PC-3 (cell line): ENCODE measurements around the gene MGA. TPM values are rescaled to one million over a fixed set of nuclear protein-coding genes. Genes with fewer than 3 reads are reported as not detected.

Experiments
- ATAC-seq: fragments of 200-7000 bp; cut with Tn5 transposase; 2 replicates; pipeline ENCODE4 v1.9.1; 2020; ENCODE audit warnings: mild to moderate bottlenecking, moderate library complexity
- BruUV-seq: library from RNA; stranded (reverse); fragments of 400-500 nt; replicated peaks from 2 replicates; lab custom pipeline; 2021; lab: Mats Ljungman, UMichigan
- CTCF ChIA-PET: fragments of 300-600 bp; sonication (Branson Sonifier 250); formaldehyde crosslinking; loops from one replicate; lab custom pipeline; 2022; ENCODE audit warnings: antibody characterized with exemption; lab: Charles Lee
- POLR2A ChIA-PET: fragments of 300-600 bp; sonication (Branson Sonifier 250); formaldehyde crosslinking; loops from one replicate; lab custom pipeline; 2022; ENCODE audit warnings: antibody characterized with exemption; ENCODE audit not compliant: unreplicated experiment; lab: Charles Lee
- DNase-seq: peaks from one replicate; pipeline ENCODE4 v3.0.0-alpha.2; 2015
- H2AFZ ChIP-seq: fragments of 300-600 bp; sonication (generic); 2 replicates; pipeline ENCODE4 v1.6.0; 2016; ENCODE audit warnings: antibody characterized with exemption, low read length
- H3F3A ChIP-seq: fragments of 300-600 bp; sonication (generic); one replicate; pipeline ENCODE4 v1.6.0; 2017; ENCODE audit warnings: antibody characterized with exemption, low read length, control low read depth, mild to moderate bottlenecking; ENCODE audit not compliant: unreplicated experiment
- H3K27ac ChIP-seq: fragments of 300-600 bp; sonication (generic); 2 replicates; pipeline ENCODE4 v1.5.1; 2016; ENCODE audit warnings: mild to moderate bottlenecking, low read length
- H3K27me3 ChIP-seq: fragments of 300-600 bp; sonication (generic); 2 replicates; pipeline ENCODE4 v1.6.1; 2016; ENCODE audit warnings: low read length, mixed read lengths
- H3K36me3 ChIP-seq: fragments of 300-600 bp; sonication (generic); 2 replicates; pipeline ENCODE4 v1.6.1; 2016; ENCODE audit warnings: low read depth, mixed run types, low read length, mixed read lengths
- H3K4me1 ChIP-seq: fragments of 300-600 bp; sonication (generic); 2 replicates; pipeline ENCODE4 v1.5.1; 2016; ENCODE audit warnings: low read length; ENCODE audit not compliant: insufficient read depth
- H3K4me2 ChIP-seq: fragments of 300-600 bp; sonication (generic); 2 replicates; pipeline ENCODE4 v1.6.0; 2016; ENCODE audit warnings: low read length
- H3K4me3 ChIP-seq: fragments of 300-600 bp; sonication (generic); 2 replicates; pipeline ENCODE4 v1.5.1; 2016; ENCODE audit warnings: mild to moderate bottlenecking, low read length, mixed read lengths
- H3K79me2 ChIP-seq: fragments of 300-600 bp; sonication (generic); 2 replicates; pipeline ENCODE4 v1.6.1; 2017; ENCODE audit warnings: low read length, mixed read lengths
- H3K9ac ChIP-seq: fragments of 300-600 bp; sonication (generic); 2 replicates; pipeline ENCODE4 v1.6.0; 2016; ENCODE audit warnings: mild to moderate bottlenecking, low read length
- H3K9me2 ChIP-seq: fragments of 300-600 bp; sonication (generic); replicated peaks from 2 replicates; pipeline ENCODE4 v1.6.1; 2016; ENCODE audit warnings: mixed run types, low read length, mixed read lengths
- H3K9me3 ChIP-seq: fragments of 300-600 bp; sonication (generic); 2 replicates; pipeline ENCODE4 v1.6.1; 2016; ENCODE audit warnings: low read length, mixed read lengths
- H4K20me1 ChIP-seq: fragments of 300-600 bp; sonication (generic); 2 replicates; pipeline ENCODE4 v1.6.1; 2016; ENCODE audit warnings: low read length, mixed read lengths
- CTCF ChIP-seq: fragments of 300-600 bp; sonication (generic); conservative IDR thresholded peaks from 2 replicates; pipeline ENCODE4 v1.5.1; 2017; ENCODE audit warnings: antibody characterized with exemption, low read depth, mild to moderate bottlenecking, low read length
- EZH2 ChIP-seq: fragments of 300-600 bp; sonication (generic); IDR thresholded peaks from one replicate; pipeline ENCODE4 v1.6.1; 2017; ENCODE audit warnings: antibody characterized with exemption, mild to moderate bottlenecking, low read length; ENCODE audit not compliant: unreplicated experiment
- EZH2phosphoT487 ChIP-seq: fragments of 300-600 bp; sonication (generic); IDR thresholded peaks from 2 replicates; pipeline ENCODE4 v1.6.1; 2018; ENCODE audit warnings: mild to moderate bottlenecking, antibody characterized with exemption, low read length, borderline replicate concordance
- intact Hi-C: fragments of 100-400 bp; cut with micrococcal nuclease; formaldehyde crosslinking; loops from 2 replicates; pipeline ENCODE4 v1.9.0; 2023
- total RNA-seq: library from RNA; depleted of rRNA; stranded (reverse); fragments of >200 nt; gene quantifications from 2 replicates; pipeline ENCODE4 v1.2.3, GENCODE V29; 2014

MGA gene
- total RNA-seq, 1 experiment from 2014 or later: 21.2 TPM

- ChIA-PET POLR2A (no interaction called here), CTCF (no interaction called here)
- no TSS peak for BruUV-seq
- peaks cover 59% of the 10 kb centered on the region for H3K4me1 ChIP-seq
- peaks cover 14% of the 10 kb centered on the region for H3F3A ChIP-seq
- H3K79me2 ChIP-seq: peaks cover 46% of the 10 kb centered on the region
- no peak overlapping the region for H2AFZ ChIP-seq
- H3K4me3 ChIP-seq: no peak overlapping the region
- no peaks in the 10 kb centered on the region for H3K9me2 ChIP-seq
- DNase-seq (no peak), ATAC-seq (no peak)
- H3K9ac ChIP-seq: no peak overlapping the region
- H3K9me3 ChIP-seq: no peaks in the 10 kb centered on the region
- intact Hi-C loops: no loop called here
- H3K4me2 ChIP-seq: peak overlapping the region; percentile 27; the same call in 1 of the 2 replicates
- no peaks in the 10 kb centered on the region for H4K20me1 ChIP-seq
- H3K36me3 ChIP-seq: peaks cover 10% of the 10 kb centered on the region
- H3K27me3 ChIP-seq: no peaks in the 10 kb centered on the region
- TF ChIP-seq EZH2: no peak
- no peak for TF ChIP-seq EZH2phosphoT487
- TF ChIP-seq CTCF: no peak
- H3K27ac ChIP-seq: no peak overlapping the region
Measured at GRCh38 chr15:41799488-41799805, 139.2 kb downstream of the MGA start.

- no TSS peak for BruUV-seq
- DNase-seq (no peak), ATAC-seq (no peak)
- no peak overlapping the region for H2AFZ ChIP-seq
- peaks cover 10% of the 10 kb centered on the region for H3K36me3 ChIP-seq
- H3K27ac ChIP-seq: peak overlapping the region; percentile 86
- H3K4me1 ChIP-seq: peaks cover 56% of the 10 kb centered on the region
- no peaks in the 10 kb centered on the region for H3K9me3 ChIP-seq
- peak overlapping the region; percentile 38; the same call in 1 of the 2 replicates for H3K9ac ChIP-seq
- H3K9me2 ChIP-seq: no peaks in the 10 kb centered on the region
- H4K20me1 ChIP-seq: no peaks in the 10 kb centered on the region
- H3K79me2 ChIP-seq: peaks cover 37% of the 10 kb centered on the region
- CTCF ChIA-PET: interaction anchor here (0.9 to 1.2 kb wide), 2 partner anchors 27 to 28 kb away, joined by 3 to 10 read pairs; partner anchors contain the start of gene MAPKBP1
- no peak overlapping the region for H3K4me3 ChIP-seq
- intact Hi-C loops: no loop called here
- TF ChIP-seq EZH2phosphoT487 (no peak), EZH2 (no peak), CTCF (no peak)
- POLR2A ChIA-PET: interaction anchor here (1.3 kb wide), 1 partner anchor 27 kb away, joined by 9 read pairs; the partner anchor contains the start of gene MAPKBP1
- H3F3A ChIP-seq: peaks cover 14% of the 10 kb centered on the region
- H3K27me3 ChIP-seq: no peaks in the 10 kb centered on the region
- H3K4me2 ChIP-seq: peak overlapping the region; percentile 72
Measured at GRCh38 chr15:41801185-41801584, 141.0 kb downstream of the MGA start.

GRCh38 chr15:41801850-41802455, 141.7 kb downstream of the MGA start:
- Histone ChIP-seq H3K27me3 (no peaks in the 10 kb centered on the region), H3K4me3 (no peak overlapping the region; the same call in 1 of the 2 replicates), H3K4me1 (peaks cover 55% of the 10 kb centered on the region), H3F3A (peaks cover 14% of the 10 kb centered on the region), H3K4me2 (peak overlapping the region; percentile 72), H3K9me2 (no peaks in the 10 kb centered on the region), H3K36me3 (peaks cover 10% of the 10 kb centered on the region), H3K27ac (peak overlapping the region; percentile 86), H2AFZ (no peak overlapping the region), H3K9me3 (no peaks in the 10 kb centered on the region), H3K9ac (peak overlapping the region; percentile 45), H4K20me1 (no peaks in the 10 kb centered on the region), H3K79me2 (peaks cover 29% of the 10 kb centered on the region; the same call in 1 of the 2 replicates)
- BruUV-seq: no TSS peak
- DNase-seq (peak; percentile 91), ATAC-seq (peak; percentile 93)
- no peak for TF ChIP-seq EZH2phosphoT487
- TF ChIP-seq CTCF: no peak
- TF ChIP-seq EZH2: no peak
- ChIA-PET POLR2A (interaction anchor here (1.3 kb wide), 1 partner anchor 28 kb away, joined by 9 read pairs; the partner anchor contains the start of gene MAPKBP1), CTCF (interaction anchor here (0.9 to 1.2 kb wide), 2 partner anchors 28 to 29 kb away, joined by 3 to 10 read pairs; partner anchors contain the start of gene MAPKBP1)
- intact Hi-C loops: loop anchor here (1.0 to 2.0 kb wide), 2 partner anchors 22 to 27 kb away; partner anchors contain the start of gene MAPKBP1
